RWPE2 (cell line): ENCODE measurements around the gene ZNF106.
A peak's percentile ranks its signal among the peaks of the same experiment; 100 is the strongest.

Experiments
- ATAC-seq: fragments of 200-7000 bp; cut with Tn5 transposase; 3 replicates; pipeline ENCODE4 v1.9.1; 2021; ENCODE audit warnings: low read depth
- DNase-seq: peaks from one replicate; pipeline ENCODE4 v3.0.0-alpha.2; 2020; ENCODE audit warnings: low spot score
- H3K27ac ChIP-seq: fragments of 450-650 bp; 2 replicates; pipeline ENCODE4 v1.5.1; 2017; ENCODE audit warnings: mild to moderate bottlenecking; ENCODE audit not compliant: poor library complexity, severe bottlenecking
- H3K27me3 ChIP-seq: fragments of 250-450 bp; sonication (Bioruptor Pico); 2 replicates; pipeline ENCODE4 v1.5.1; 2021; ENCODE audit warnings: mild to moderate bottlenecking, moderate library complexity; ENCODE audit not compliant: insufficient read depth, poor library complexity, severe bottlenecking
- H3K36me3 ChIP-seq: fragments of 250-450 bp; sonication (Bioruptor Pico); 2 replicates; pipeline ENCODE4 v1.5.1; 2020; ENCODE audit warnings: low read depth, mild to moderate bottlenecking, moderate library complexity
- H3K4me1 ChIP-seq: fragments of 250-450 bp; sonication (Bioruptor Pico); 2 replicates; pipeline ENCODE4 v1.5.1; 2021; ENCODE audit warnings: mild to moderate bottlenecking, moderate library complexity; ENCODE audit not compliant: insufficient read depth, poor library complexity, severe bottlenecking
- H3K4me3 ChIP-seq: fragments of 250-450 bp; sonication (Bioruptor Pico); 2 replicates; pipeline ENCODE4 v1.5.1; 2021; ENCODE audit warnings: mild to moderate bottlenecking, moderate library complexity; ENCODE audit not compliant: severe bottlenecking
- H3K9me3 ChIP-seq: fragments of 250-450 bp; sonication (Bioruptor Pico); 2 replicates; pipeline ENCODE4 v1.5.1; 2021; ENCODE audit warnings: mild to moderate bottlenecking, moderate library complexity; ENCODE audit not compliant: severe bottlenecking
- TF ChIP-seq, protein P1 (sequence below): fragments of 450-650 bp; IDR thresholded peaks from one replicate; pipeline ENCODE4 v1.5.1; 2017; ENCODE audit warnings: mild to moderate bottlenecking, moderate library complexity; ENCODE audit not compliant: poor library complexity, severe bottlenecking

ZNF106 gene

DNA sequence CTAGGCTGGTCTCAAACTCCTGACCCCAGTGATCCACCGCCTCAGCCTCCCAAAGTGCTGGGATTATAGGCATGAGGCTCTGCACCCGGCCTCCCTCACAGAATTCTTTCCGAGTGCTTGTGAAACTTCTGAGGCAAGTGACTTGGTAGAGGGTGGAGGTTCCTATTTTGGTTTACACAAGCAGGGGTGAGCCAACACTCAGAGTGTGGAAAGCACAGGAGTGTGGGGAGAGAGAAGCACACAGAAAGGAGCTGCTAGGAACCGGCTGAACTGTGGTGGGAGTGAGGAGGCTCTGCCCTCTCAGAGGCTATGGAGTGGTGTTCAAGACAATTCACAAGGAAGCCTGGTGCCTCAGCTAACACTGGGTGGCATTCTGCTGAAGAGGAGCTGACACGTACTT, 123.9 kb downstream of the ZNF106 start:
- Histone ChIP-seq H3K27me3 (no peaks in the 10 kb centered on the region), H3K4me3 (no peak overlapping the region), H3K4me1 (peaks cover 4% of the 10 kb centered on the region), H3K36me3 (no peaks in the 10 kb centered on the region), H3K9me3 (no peaks in the 10 kb centered on the region), H3K27ac (no peak overlapping the region)
- ATAC-seq (no peak), DNase-seq (no peak)
- TF ChIP-seq, protein P1, sequence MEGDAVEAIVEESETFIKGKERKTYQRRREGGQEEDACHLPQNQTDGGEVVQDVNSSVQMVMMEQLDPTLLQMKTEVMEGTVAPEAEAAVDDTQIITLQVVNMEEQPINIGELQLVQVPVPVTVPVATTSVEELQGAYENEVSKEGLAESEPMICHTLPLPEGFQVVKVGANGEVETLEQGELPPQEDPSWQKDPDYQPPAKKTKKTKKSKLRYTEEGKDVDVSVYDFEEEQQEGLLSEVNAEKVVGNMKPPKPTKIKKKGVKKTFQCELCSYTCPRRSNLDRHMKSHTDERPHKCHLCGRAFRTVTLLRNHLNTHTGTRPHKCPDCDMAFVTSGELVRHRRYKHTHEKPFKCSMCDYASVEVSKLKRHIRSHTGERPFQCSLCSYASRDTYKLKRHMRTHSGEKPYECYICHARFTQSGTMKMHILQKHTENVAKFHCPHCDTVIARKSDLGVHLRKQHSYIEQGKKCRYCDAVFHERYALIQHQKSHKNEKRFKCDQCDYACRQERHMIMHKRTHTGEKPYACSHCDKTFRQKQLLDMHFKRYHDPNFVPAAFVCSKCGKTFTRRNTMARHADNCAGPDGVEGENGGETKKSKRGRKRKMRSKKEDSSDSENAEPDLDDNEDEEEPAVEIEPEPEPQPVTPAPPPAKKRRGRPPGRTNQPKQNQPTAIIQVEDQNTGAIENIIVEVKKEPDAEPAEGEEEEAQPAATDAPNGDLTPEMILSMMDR: no peak

DNA sequence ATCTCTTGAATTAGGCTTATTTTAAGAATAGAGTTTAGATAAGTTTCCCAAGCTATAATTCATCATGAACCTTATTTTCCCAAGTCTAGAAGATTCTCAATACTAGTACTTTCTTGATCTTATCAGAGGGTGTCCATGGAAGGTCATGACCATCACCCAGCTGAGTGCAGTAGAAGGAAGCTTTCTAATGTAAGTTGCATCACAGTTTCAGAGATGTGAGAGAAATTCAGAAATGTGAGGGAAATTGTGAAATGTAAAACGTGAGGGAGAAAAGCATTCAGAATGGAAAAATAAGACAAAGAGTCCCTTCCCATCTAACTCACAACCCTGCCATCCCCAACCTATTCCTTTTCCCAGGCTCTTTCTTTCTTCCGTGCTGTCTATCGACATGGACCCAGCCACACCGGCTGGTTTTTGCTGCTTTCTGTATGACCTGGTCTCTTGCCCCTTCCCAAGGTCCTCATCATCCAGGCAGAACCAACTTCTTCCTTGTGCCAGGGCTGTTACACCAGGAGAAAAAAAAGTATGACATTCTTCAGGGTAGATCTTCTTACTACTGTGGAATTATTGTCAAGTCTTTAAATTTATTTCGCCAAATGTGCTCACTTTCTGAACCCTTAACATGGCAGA, 124.9 kb downstream of the ZNF106 start:
- TF ChIP-seq, protein P1: no peak
- Histone ChIP-seq H3K27me3 (no peaks in the 10 kb centered on the region), H3K27ac (no peak overlapping the region), H3K36me3 (no peaks in the 10 kb centered on the region), H3K4me3 (no peak overlapping the region), H3K4me1 (peaks cover 4% of the 10 kb centered on the region), H3K9me3 (no peaks in the 10 kb centered on the region)
- DNase-seq: no peak
- no peak for ATAC-seq

DNA sequence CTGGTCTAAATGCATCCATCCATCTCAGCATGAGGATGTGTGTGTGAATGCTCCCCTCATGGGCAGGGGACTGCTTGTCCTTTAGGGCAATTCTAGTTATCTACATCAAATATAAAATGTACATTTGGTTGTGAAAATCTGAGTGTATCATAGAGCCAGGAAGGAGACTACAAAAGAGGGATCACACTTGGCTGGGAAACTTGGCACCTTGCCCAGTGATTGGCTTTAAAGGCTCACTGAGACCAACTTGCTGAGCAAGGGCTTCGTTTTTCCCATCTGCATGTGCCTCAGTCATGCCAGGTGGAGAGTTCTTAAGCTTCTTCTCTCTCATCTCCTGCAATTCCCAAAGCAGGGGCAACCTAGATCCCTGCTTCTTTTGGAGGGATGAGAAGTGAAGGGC, 126.4 kb downstream of the ZNF106 start:
- Histone ChIP-seq H3K9me3 (no peaks in the 10 kb centered on the region), H3K4me3 (no peak overlapping the region), H3K36me3 (no peaks in the 10 kb centered on the region), H3K4me1 (peaks cover 4% of the 10 kb centered on the region), H3K27me3 (no peaks in the 10 kb centered on the region), H3K27ac (no peak overlapping the region)
- DNase-seq (no peak), ATAC-seq (peak; percentile 40; the same call in 1 of the 3 replicates)
- TF ChIP-seq, protein P1: no peak

GRCh38 chr15:42363942-42364341, 127.0 kb downstream of the ZNF106 start:
- Histone ChIP-seq H3K27ac (no peak overlapping the region), H3K4me3 (no peak overlapping the region), H3K9me3 (no peaks in the 10 kb centered on the region), H3K27me3 (no peaks in the 10 kb centered on the region), H3K4me1 (peaks cover 4% of the 10 kb centered on the region), H3K36me3 (no peaks in the 10 kb centered on the region)
- TF ChIP-seq, protein P1: no peak
- DNase-seq (no peak), ATAC-seq (no peak)

- Histone ChIP-seq H3K27ac (no peak overlapping the region), H3K4me1 (peaks cover 4% of the 10 kb centered on the region), H3K36me3 (no peaks in the 10 kb centered on the region), H3K4me3 (no peak overlapping the region), H3K9me3 (no peaks in the 10 kb centered on the region), H3K27me3 (no peaks in the 10 kb centered on the region)
- TF ChIP-seq, protein P1: no peak
- DNase-seq: no peak
- ATAC-seq: no peak
These were observed 127.5 kb downstream of the ZNF106 start for GRCh38 chr15:42363487-42363886.
